T-cell (primary cell): Measurements from ENCODE around the gene ISM1. TPM values are rescaled to one million over a fixed set of nuclear protein-coding genes. Genes with fewer than 3 reads are reported as not detected.
"Not testable (repeated sequence)": the region's sequence is repeated elsewhere in the genome, so short reads cannot be mapped to it uniquely, and the experiment has no call there.

Experiments
- ATAC-seq, 4 experiments: fragments of 200-7000 bp in 3 of 4; fragments of 150-1000 bp in 1 of 4; cut with Tn5 transposase; replicated peaks in 1 of 4; 1 replicate in 3 of 4; 2 replicates in 1 of 4; pipeline ENCODE4 v1.10.0; 2021; ENCODE audit warnings: moderate library complexity in 3 of 4, mild to moderate bottlenecking in 2 of 4, moderate number of reproducible peaks in 1 of 4
- CTCF ChIA-PET, 2 donors: fragments of 300-600 bp; sonication (Branson Sonifier 250); formaldehyde crosslinking; loops; one replicate each; lab custom pipeline; 2022; ENCODE audit warnings: antibody characterized with exemption in 2 of 2; lab: Charles Lee
- POLR2A ChIA-PET, 2 donors: fragments of 300-600 bp; sonication (Branson Sonifier 250); formaldehyde crosslinking; loops; one replicate each; lab custom pipeline; 2022; ENCODE audit warnings: antibody characterized with exemption in 2 of 2; lab: Charles Lee
- DNase-seq, 35 experiments: peaks; one replicate each; pipeline versions ENCODE4 v3.0.0 to v3.0.0-alpha.2; 2013 to 2023
- H3K27ac ChIP-seq: one replicate; pipeline ENCODE4 v1.5.1; 2013; ENCODE audit warnings: low read length
- H3K27me3 ChIP-seq, 2 experiments: replicated peaks in 1 of 2; 1 replicate in 1 of 2; 2 replicates in 1 of 2; pipeline versions ENCODE4 v1.6.1 to v1.7.0; 2013; ENCODE audit warnings: low read length in 1 of 2, mixed read lengths in 1 of 2; ENCODE audit not compliant: control insufficient read depth in 2 of 2, insufficient read depth in 2 of 2; ENCODE audit errors: extremely low read depth in 1 of 2
- H3K36me3 ChIP-seq, 2 donors: 1 replicate in 1 of 2; 2 replicates in 1 of 2; pipeline versions ENCODE4 v1.6.1 to v1.7.0; 2013; ENCODE audit warnings: low read length in 1 of 2; ENCODE audit not compliant: control insufficient read depth in 2 of 2, insufficient read depth in 1 of 2; ENCODE audit errors: extremely low read depth in 1 of 2
- H3K4me1 ChIP-seq, 2 experiments: 1 replicate in 1 of 2; 2 replicates in 1 of 2; pipeline versions ENCODE4 v1.6.1 to v1.7.0; 2013; ENCODE audit warnings: low read length in 2 of 2, mixed read lengths in 1 of 2; ENCODE audit not compliant: insufficient read depth in 2 of 2, control insufficient read depth in 1 of 2; ENCODE audit errors: extremely low read depth in 1 of 2
- H3K4me3 ChIP-seq, 2 donors: 1 replicate in 1 of 2; 2 replicates in 1 of 2; pipeline versions ENCODE4 v1.5.1 to v1.7.0; 2013; ENCODE audit warnings: mild to moderate bottlenecking in 2 of 2, low read length in 1 of 2, moderate library complexity in 1 of 2; ENCODE audit not compliant: control insufficient read depth in 1 of 2; ENCODE audit errors: extremely low read depth in 1 of 2
- H3K9me3 ChIP-seq: 2 replicates; pipeline ENCODE4 v1.7.0; 2013
- H3K27ac Mint-ChIP-seq, 2 donors: one replicate each; pipeline ENCODE4 v1.8.0; 2020 to 2021; ENCODE audit warnings: mild to moderate bottlenecking in 2 of 2, mixed read lengths in 2 of 2
- H3K27me3 Mint-ChIP-seq, 2 donors: one replicate each; pipeline ENCODE4 v1.8.0; 2021 to 2022; ENCODE audit warnings: mixed read lengths in 2 of 2
- H3K36me3 Mint-ChIP-seq: one replicate; pipeline ENCODE4 v1.8.0; 2021; ENCODE audit warnings: mixed read lengths
- H3K4me1 Mint-ChIP-seq, 3 donors: one replicate each; pipeline ENCODE4 v1.8.0; 2020 to 2022; ENCODE audit warnings: mixed read lengths in 3 of 3, mild to moderate bottlenecking in 1 of 3
- H3K4me3 Mint-ChIP-seq, 3 donors: one replicate each; pipeline ENCODE4 v1.8.0; 2020 to 2022; ENCODE audit warnings: mild to moderate bottlenecking in 3 of 3, mixed read lengths in 3 of 3, moderate library complexity in 3 of 3
- H3K9me3 Mint-ChIP-seq, 3 donors: one replicate each; pipeline ENCODE4 v1.8.0; 2020 to 2022; ENCODE audit warnings: mixed read lengths in 3 of 3
- WGBS: methylation state at CpG from one replicate; pipeline ENCODE4 v1.1.5; 2013; ENCODE audit warnings: missing lambda C conversion rate; ENCODE audit not compliant: insufficient coverage; 5-methylcytosine and 5-hydroxymethylcytosine counted together
- total RNA-seq, 35 experiments: library from RNA in 6 of 35; stranded (reverse) in 6 of 35; fragments of 120-200 nt in 1 of 35; gene quantifications; one replicate each; pipeline versions ENCODE4 v1.2.1 to v1.2.4 and lab custom pipeline; 2013 to 2026

ISM1 gene
- total RNA-seq, 5 donors from 2014 or later (not counting 1 experiment from before 2014, with no cell fraction given), result 2.9 to 6.2 (median 4.5) TPM

DNA sequence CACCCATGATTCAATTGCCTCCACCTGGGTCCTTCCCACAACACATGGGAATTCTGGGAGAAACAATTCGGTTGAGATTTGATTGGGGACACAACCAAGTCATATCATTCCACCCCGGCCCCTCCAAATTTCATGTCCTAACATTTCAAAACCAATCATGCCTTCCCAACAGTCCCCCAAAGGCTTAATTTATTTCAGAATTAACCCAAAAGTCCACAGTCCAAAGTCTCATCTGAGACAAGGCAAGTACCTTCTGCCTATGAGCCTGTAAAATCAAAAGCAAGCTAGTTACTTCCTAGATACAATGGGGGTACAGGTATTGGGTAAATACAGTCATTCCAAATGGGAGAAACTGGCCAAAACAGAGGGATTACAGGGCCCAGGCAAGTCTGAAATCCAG, 15.3 kb downstream of the ISM1 start:
- H3K27ac ChIP-seq, H3K9me3 Mint-ChIP-seq, H3K4me3 ChIP-seq, CTCF ChIA-PET, POLR2A ChIA-PET, H3K27ac Mint-ChIP-seq, H3K36me3 ChIP-seq, H3K36me3 Mint-ChIP-seq, H3K27me3 ChIP-seq, ATAC-seq, H3K27me3 Mint-ChIP-seq, H3K4me3 Mint-ChIP-seq, DNase-seq, H3K9me3 ChIP-seq: not testable (repeated sequence)
- WGBS, result no CpG with 5 or more reads among the region's 2 CpGs
- H3K4me1 Mint-ChIP-seq, result peaks cover 14 to 23% (median 15%) of the 10 kb centered on the region in 3 donors
- peaks cover 6 to 11% of the 10 kb centered on the region in 2 experiments for H3K4me1 ChIP-seq

GRCh38 chr20:13236990-13237720, 16.1 kb downstream of the ISM1 start:
- ChIA-PET CTCF (no interaction called here), POLR2A (no interaction called here)
- no peaks in the 10 kb centered on the region for H3K27me3 ChIP-seq
- H3K4me3 ChIP-seq, result no peak overlapping the region
- H3K4me1 ChIP-seq, result peaks cover 0 to 3% of the 10 kb centered on the region in 2 experiments
- H3K9me3 Mint-ChIP-seq, result no peaks in the 10 kb centered on the region
- no peak overlapping the region for H3K27ac ChIP-seq
- peaks cover 7 to 15% (median 7%) of the 10 kb centered on the region in 3 donors for H3K4me1 Mint-ChIP-seq
- H3K27me3 Mint-ChIP-seq, result no peaks in the 10 kb centered on the region
- no peak overlapping the region for H3K27ac Mint-ChIP-seq
- no peaks in the 10 kb centered on the region for H3K9me3 ChIP-seq
- no peak overlapping the region for H3K4me3 Mint-ChIP-seq
- peaks cover 6% of the 10 kb centered on the region for H3K36me3 Mint-ChIP-seq
- DNase-seq (no peak), ATAC-seq (no peak)
- WGBS, result no CpG with 5 or more reads among the region's 1 CpG
- H3K36me3 ChIP-seq, result no peaks in the 10 kb centered on the region

DNA sequence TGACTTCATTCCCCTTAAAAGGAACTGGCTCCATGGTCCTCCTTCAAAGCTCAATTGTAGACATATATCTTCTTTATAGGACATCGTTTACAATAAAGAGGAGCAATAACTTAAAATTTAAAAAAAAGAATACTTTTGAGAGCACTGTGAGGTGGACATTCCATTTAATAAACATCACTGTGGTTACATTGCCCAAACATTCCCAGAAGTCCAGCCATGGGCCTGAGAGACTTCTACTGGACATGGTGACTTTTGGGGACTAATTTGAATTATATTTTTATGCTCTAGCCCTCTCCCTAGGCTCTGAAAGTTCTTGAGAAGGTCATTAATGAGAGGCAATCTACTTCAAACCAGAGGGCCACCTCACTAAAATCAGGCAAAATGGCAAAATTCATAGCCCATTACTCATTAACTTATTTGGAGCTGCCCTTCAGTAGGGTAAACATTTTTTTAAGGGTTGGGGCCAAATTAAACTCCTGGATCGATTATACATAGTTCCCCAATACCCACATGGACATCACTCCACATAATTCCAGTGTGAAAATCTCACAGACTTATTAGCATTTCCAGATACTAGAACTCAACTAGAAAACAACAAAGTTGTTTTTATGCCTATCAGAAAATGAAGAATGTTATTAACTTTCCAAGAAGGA, 17.1 kb downstream of the ISM1 start:
- WGBS, result no CpG with 5 or more reads among the region's 2 CpGs
- no peak overlapping the region for H3K4me3 Mint-ChIP-seq
- H3K4me3 ChIP-seq, result no peak overlapping the region
- no peaks in the 10 kb centered on the region for H3K27me3 Mint-ChIP-seq
- no peaks in the 10 kb centered on the region for H3K9me3 Mint-ChIP-seq
- no peak for DNase-seq
- ChIA-PET POLR2A (no interaction called here), CTCF (no interaction called here)
- H3K27ac ChIP-seq, result no peak overlapping the region
- no peaks in the 10 kb centered on the region for H3K36me3 ChIP-seq
- no peaks in the 10 kb centered on the region for H3K4me1 ChIP-seq
- H3K4me1 Mint-ChIP-seq, result peaks cover 0 to 7% (median 0%) of the 10 kb centered on the region in 3 donors
- no peaks in the 10 kb centered on the region for H3K27me3 ChIP-seq
- H3K27ac Mint-ChIP-seq, result no peak overlapping the region
- ATAC-seq, result no peak
- H3K36me3 Mint-ChIP-seq, result peaks cover 6% of the 10 kb centered on the region
- H3K9me3 ChIP-seq, result no peaks in the 10 kb centered on the region

GRCh38 chr20:13243826-13244376, 22.8 kb downstream of the ISM1 start:
- Mint-ChIP-seq H3K27ac (no peak overlapping the region), H3K27me3 (no peaks in the 10 kb centered on the region), H3K4me1 (peaks cover 31 to 45% (median 42%) of the 10 kb centered on the region in 3 donors), H3K9me3 (no peaks in the 10 kb centered on the region), H3K36me3 (peaks cover 3% of the 10 kb centered on the region), H3K4me3 (no peak overlapping the region)
- no peak overlapping the region for H3K27ac ChIP-seq
- H3K4me1 ChIP-seq, result peaks cover 22 to 28% of the 10 kb centered on the region in 2 experiments
- no peak for DNase-seq
- ChIA-PET CTCF (interaction anchor here (0.6 to 1.6 kb wide), 5 partner anchors 10 to 124 kb away, joined by 3 to 7 read pairs (median 3); no protein-coding TSS in a partner anchor), POLR2A (interaction anchor here in 1 of 2 donors (0.6 kb wide), 1 partner anchor 41 kb away, joined by 5 read pairs; no protein-coding TSS in a partner anchor)
- ATAC-seq, result no peak
- H3K27me3 ChIP-seq, result no peaks in the 10 kb centered on the region
- no CpG with 5 or more reads among the region's 2 CpGs for WGBS
- no peaks in the 10 kb centered on the region for H3K36me3 ChIP-seq
- H3K9me3 ChIP-seq, result no peaks in the 10 kb centered on the region
- H3K4me3 ChIP-seq, result no peak overlapping the region

- peak overlapping the region; percentile 12 to 35 for H3K27ac Mint-ChIP-seq
Measured at GRCh38 chr20:13245250-13245723, 24.2 kb downstream of the ISM1 start.

GRCh38 chr20:13249118-13249797, 28.2 kb downstream of the ISM1 start:
- ATAC-seq (no peak), DNase-seq (no peak)
- H3K4me1 ChIP-seq, result peaks cover 38 to 41% of the 10 kb centered on the region in 2 experiments
- WGBS, result 96% methylated on average over 4 of the region's 13 CpGs
- peak overlapping the region; percentile 74 for H3K27ac ChIP-seq
- H3K27me3 Mint-ChIP-seq, result no peaks in the 10 kb centered on the region
- H3K9me3 ChIP-seq, result no peaks in the 10 kb centered on the region
- H3K4me3 ChIP-seq, result no peak overlapping the region
- H3K27ac Mint-ChIP-seq, result peak overlapping the region; percentile 97 to 98
- peaks cover 48 to 78% (median 77%) of the 10 kb centered on the region in 3 donors for H3K4me1 Mint-ChIP-seq
- H3K27me3 ChIP-seq, result no peaks in the 10 kb centered on the region
- ChIA-PET POLR2A (interaction anchor here in 1 of 2 donors (1.1 kb wide), 1 partner anchor 40 kb away, joined by 3 read pairs; no protein-coding TSS in a partner anchor), CTCF (interaction anchor here in 1 of 2 donors (1.2 to 1.3 kb wide), 2 partner anchors 9 to 53 kb away, joined by 3 to 4 read pairs; no protein-coding TSS in a partner anchor)
- H3K36me3 Mint-ChIP-seq, result no peaks in the 10 kb centered on the region
- H3K9me3 Mint-ChIP-seq, result no peaks in the 10 kb centered on the region
- no peaks in the 10 kb centered on the region for H3K36me3 ChIP-seq
- peak overlapping the region in 1 of 3 donors; percentile 74 for H3K4me3 Mint-ChIP-seq

More at GRCh38 chr20:13245250-13245723, 24.2 kb downstream of the ISM1 start:
- peaks cover 41 to 55% (median 50%) of the 10 kb centered on the region in 3 donors for H3K4me1 Mint-ChIP-seq
- POLR2A ChIA-PET, result no interaction called here
- CTCF ChIA-PET, result no interaction called here
- H3K4me3 ChIP-seq, result no peak overlapping the region
- H3K4me3 Mint-ChIP-seq, result no peak overlapping the region
- H3K4me1 ChIP-seq, result peaks cover 26 to 34% of the 10 kb centered on the region in 2 experiments
- WGBS, result no CpG with 5 or more reads among the region's 2 CpGs
- H3K9me3 ChIP-seq, result no peaks in the 10 kb centered on the region
- no peaks in the 10 kb centered on the region for H3K27me3 Mint-ChIP-seq
- no peak for ATAC-seq
- H3K9me3 Mint-ChIP-seq, result no peaks in the 10 kb centered on the region
- no peak for DNase-seq
- no peaks in the 10 kb centered on the region for H3K27me3 ChIP-seq
- no peaks in the 10 kb centered on the region for H3K36me3 ChIP-seq
- no peak overlapping the region for H3K27ac ChIP-seq
- no peaks in the 10 kb centered on the region for H3K36me3 Mint-ChIP-seq
